HG03025 (cell line): ENCODE results near the gene TTL.
"Not testable (repeated sequence)": the region's sequence is repeated elsewhere in the genome, so short reads cannot be mapped to it uniquely, and the experiment has no call there.

Source experiments
- ATAC-seq: cut with Tn5 transposase; IDR thresholded peaks from one replicate; pipeline ENCODE4 v1.9.1; 2021; ENCODE audit warnings: mild to moderate bottlenecking, moderate library complexity; ENCODE audit not compliant: unreplicated experiment, low FRiP score

TTL gene

GRCh38 chr2:112472547-112473263, 9.3 kb upstream of the TTL start:
- no peak for ATAC-seq

- no peak for ATAC-seq
These were observed 7.0 kb upstream of the TTL start for GRCh38 chr2:112474844-112475486.

GRCh38 chr2:112476434-112476833, 5.5 kb upstream of the TTL start:
- ATAC-seq, result no peak

DNA sequence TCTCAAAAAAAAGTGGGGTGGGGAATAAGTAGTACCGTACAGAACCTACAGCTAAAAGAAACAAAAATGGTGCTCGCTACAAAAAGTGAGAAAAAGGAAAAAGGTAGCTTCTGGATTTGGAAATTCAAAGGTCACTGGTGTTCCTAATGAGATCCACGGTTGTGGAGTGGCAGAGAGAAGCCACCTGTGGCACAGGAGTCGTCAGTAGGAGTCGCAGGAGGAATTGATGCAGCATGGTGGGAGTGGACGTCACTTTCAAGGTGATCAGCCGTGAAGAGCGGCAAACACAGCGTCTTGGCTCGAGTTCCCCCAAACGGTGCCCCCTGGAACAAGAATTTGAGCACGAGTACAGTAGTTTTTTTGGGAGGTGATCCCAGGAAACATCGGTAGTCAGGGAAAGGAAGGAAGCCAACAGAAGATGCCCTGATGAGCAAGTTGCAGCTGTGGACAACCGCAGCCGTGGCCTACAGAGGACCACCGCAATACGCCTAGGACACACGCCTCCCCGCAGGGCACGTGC, 1.4 kb upstream of the TTL start:
- ATAC-seq, result no peak

GRCh38 chr2:112481050-112481527, 867 bp upstream of the TTL start:
- ATAC-seq, result peak; percentile 53

DNA sequence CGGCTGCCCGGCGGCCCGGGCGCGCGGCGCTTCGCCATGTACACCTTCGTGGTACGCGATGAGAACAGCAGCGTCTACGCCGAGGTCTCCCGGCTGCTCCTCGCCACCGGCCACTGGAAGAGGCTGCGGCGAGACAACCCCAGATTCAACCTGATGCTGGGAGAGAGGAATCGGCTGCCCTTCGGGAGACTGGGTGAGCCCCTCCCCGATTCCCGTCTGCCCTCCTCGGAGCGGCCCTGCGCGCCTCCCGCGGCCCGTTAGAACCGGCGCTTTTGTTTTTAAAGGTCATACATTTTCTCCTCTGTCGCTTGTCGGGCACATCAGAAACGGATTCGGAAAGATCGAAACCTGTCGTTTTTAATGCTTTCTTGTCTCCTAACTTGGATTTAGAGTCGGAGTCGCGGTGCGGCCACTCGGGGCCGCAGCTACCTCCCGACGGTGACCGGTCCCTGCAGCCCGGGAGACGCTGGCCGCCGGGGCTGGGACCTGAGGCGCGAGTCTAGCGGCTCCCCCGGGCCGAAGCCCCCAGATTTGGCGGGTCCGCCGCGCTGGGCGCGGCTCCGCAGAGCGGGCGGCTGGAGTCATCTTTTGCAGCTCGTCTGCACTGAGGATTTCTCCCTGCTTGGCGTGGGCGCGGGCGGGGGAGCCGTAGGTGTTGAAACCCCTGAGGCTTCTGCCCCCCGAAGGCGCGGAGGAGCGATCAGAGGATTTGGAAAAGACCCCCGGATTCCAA, 519 bp downstream of the TTL start:
- peak; percentile 17 for ATAC-seq

DNA sequence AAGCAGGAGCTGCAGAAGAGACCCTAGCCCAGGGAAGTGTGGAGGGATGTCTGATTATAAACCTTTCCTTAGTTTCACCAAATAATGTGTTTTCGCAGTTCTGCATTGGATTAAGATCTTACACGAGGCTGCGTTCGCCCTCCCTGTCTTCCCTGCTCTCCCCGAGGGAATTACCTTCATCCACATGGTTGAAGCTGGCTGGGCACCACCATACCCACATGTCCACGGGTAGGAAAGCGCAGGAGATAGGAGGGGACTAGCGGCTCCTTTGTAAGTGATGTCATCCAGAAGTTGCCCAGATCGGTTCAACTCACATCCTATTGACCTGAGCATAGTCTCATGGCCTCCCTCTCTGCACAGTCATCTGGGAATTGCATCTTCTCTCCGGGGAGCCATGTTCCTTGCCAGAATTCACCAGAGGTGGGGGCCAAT, 1.1 kb downstream of the TTL start:
- ATAC-seq, result no peak

GRCh38 chr2:112483831-112484230, 1.9 kb downstream of the TTL start:
- ATAC-seq, result no peak

DNA sequence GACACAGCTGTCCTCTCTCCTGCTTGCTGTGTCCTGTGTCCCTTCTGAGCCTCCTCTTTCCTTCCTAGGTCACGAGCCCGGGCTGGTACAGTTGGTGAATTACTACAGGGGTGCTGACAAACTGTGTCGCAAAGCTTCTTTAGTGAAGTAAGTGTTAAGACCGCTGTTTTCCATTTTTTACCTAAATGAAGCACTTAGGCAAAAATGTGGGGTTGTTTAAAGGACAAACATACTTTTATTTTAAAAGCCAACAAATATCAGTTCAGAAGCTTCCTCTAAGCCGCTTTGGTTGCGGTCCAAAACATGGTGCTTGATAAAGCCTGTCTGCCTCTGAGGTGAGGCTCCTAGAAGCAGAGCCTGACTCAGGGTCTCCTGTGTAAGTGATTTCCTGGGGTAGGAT, 3.9 kb downstream of the TTL start:
- no peak for ATAC-seq

DNA sequence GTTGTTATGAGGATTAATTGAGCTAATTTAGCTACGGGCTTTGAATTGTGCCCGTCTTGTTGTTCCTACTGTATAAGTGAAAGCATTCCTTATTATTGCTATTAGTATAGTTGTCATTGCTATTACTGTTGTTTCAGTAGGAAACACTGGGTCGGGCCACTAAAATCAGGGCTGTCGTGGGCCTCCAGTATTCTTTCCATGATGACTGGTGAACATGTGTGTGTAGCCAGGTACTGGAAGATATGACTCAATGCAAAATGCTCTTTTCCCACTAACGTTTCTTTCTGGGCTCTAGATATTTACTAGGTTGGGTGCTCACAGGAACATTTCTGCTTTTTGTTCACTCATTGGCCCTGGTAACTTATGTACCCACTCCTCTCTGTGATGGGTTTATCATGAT, 4.9 kb downstream of the TTL start:
- ATAC-seq, result no peak

DNA sequence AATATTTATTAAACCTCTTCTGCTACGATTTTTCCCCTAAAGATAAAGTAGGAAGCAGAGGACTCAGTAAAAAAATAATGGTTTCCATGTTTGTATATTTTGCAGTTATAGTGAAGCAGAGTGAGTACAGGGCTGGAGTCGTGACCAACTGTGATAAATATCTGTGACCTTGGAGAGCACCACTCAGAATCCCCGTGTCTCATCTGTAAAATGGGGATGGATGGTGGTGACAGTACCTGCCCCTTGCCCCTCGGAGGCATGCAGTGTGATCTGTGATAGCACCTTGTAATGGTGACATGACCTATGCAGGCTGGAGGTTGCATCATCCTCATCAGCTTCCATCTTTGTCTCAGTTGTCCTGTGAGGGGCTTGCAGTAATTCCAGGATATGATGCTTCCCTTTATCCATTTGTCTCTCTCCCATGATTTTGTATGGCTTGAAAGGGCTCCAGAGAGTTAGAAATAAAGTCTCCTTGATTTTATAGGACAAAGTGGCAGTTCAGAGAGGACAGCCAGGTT, 5.5 kb downstream of the TTL start:
- no peak for ATAC-seq

- no peak for ATAC-seq
These were observed 6.2 kb downstream of the TTL start for GRCh38 chr2:112488201-112488600.

GRCh38 chr2:112491946-112492345, 10.0 kb downstream of the TTL start:
- ATAC-seq, result no peak

DNA sequence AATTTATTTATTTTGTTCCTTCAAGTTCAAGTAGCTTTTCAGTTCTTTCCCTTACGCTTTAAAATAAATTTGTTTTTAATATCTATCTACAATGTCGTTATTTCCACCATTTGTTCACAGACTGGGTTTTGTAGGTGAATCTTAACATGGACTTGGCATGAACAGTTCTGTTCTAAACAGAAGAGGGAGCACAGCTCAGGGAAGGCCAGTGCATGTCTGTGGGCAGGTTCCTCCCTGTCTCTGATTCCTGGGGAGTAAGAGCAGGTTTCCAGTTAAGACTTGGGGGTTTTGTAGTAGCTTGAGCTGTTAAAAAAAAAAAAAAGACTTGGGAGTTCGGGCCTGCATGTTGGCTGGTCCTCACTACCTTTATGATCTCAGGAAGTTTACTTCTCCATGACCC, 11.1 kb downstream of the TTL start:
- ATAC-seq, result no peak

DNA sequence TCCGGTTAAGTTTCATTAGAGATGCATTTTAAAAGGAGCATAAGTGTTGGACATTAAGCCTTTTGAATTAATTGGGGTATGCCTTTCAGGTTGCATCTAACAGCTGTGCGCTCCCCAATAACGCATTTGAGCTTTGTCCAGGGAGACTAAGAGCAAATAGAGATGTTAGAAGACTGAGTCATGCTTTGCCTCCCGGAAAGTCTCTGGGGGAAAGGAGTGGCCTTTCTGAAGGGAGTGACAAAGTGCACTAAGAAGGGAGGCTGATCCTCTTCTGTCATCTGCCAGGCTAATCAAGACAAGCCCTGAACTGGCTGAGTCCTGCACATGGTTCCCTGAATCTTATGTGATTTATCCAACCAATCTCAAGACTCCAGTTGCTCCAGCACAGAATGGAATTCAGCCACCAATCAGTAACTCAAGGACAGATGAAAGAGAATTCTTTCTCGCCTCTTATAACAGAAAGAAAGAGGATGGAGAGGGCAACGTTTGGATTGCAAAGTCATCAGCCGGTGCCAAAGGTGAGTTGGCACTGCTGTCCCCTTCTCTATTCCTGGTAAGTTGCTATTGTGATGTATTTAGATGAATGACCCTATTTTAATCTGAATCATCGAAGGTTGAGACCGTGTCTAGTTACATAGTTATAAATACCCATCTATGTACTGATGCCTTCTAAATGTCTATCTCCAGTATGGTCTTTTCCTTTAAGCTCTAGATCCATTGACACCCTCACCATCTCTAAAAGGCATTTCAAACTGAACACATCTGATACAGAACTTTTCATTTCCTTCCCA, 12.1 kb downstream of the TTL start:
- no peak for ATAC-seq

DNA sequence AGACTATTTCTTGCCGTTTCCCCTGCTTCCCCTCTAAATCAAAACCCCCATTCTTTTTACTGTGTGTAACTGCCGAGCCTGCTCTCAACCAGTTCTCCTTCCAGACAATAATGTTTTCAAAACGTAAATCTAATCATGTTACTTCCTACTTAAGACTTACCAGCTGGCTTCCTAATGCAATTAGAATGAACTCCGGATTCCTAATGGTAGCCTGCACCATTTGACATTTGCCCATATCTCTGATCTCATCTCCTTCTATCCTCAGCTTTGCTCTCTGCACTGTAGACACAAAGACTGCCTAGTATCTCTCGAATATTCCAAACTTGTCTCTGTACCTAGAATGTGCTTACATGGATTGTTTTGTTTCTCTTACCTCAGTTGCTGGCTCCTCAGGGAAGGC, 12.9 kb downstream of the TTL start:
- no peak for ATAC-seq

GRCh38 chr2:112495878-112496277, 13.9 kb downstream of the TTL start:
- ATAC-seq, result not testable (repeated sequence)

DNA sequence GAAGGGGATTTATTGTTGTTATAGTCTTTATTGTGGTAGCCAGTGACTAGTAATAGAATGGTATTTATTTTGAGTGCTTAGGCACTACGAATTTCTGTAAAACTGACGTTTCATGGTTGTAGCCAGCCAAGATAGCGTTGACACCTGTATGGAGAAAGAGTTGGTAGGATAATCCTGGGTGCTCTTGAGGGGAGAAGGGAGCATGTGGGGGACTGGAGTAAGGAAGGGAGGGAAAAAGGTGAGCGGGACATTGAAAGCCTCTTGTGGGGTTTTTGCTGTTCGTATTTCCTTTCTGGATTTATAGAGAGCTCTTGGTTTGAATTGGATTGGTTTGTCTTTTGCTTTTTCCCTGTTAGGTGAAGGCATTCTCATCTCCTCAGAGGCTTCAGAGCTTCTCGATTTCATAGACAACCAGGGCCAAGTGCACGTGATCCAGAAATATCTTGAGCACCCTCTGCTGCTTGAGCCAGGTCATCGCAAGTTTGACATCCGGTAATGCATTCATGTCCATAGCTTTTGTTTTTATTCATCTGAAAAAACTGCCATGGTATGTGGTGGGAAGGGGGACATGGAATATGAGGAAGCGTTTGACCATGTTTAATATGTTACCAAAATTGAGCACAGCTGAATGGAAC, 19.0 kb downstream of the TTL start:
- not testable (repeated sequence) for ATAC-seq

DNA sequence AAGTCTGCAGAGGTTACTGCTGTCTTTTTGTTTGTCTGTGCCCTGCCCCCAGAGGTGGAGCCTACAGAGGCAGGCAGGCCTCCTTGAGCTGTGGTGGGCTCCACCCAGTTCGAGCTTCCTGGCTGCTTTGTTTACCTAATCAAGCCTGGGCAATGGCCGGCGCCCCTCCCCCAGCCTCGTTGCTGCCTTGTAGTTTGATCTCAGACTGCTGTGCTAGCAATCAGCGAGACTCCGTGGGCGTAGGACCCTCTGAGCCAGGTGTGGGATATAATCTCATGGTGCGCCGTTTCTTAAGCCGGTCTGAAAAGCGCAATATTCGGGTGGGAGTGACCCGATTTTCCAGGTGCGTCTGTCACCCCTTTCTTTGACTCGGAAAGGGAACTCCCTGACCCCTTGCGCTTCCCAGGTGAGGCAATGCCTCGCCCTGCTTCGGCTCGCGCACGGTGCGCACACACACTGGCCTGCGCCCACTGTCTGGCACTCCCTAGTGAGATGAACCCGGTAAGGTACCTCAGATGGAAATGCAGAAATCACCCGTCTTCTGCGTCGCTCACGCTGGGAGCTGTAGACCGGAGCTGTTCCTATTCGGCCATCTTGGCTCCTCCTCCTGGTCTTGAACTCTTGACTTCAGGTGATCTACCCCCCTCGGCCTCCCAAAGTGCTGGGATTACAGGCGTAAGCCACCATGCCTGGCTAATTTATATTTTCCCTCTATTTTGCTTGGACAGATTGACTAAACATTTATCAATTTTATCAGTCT, 27.5 kb downstream of the TTL start:
- not testable (repeated sequence) for ATAC-seq
